Fibroblast of gingiva (primary cell): ENCODE data around the gene SLMAP.

ENCODE experiments used
- DNase-seq: peaks from one replicate; pipeline ENCODE4 v3.0.0-alpha.2; 2011; ENCODE audit warnings: low read depth

Gene SLMAP

GRCh38 chr3:57753016-57753415 is 3.1 kb upstream of the SLMAP start:
- DNase-seq = no peak

GRCh38 chr3:57755368-57755675 is 787 bp upstream of the SLMAP start:
- no peak for DNase-seq

GRCh38 chr3:57756528-57757401 is 656 bp downstream of the SLMAP start:
- DNase-seq = peak; percentile 58

- DNase-seq = peak; percentile 36
These were observed 1.7 kb downstream of the SLMAP start for GRCh38 chr3:57757642-57758297.

GRCh38 chr3:57758686-57759085 is 2.6 kb downstream of the SLMAP start:
- DNase-seq = no peak

- DNase-seq = no peak
These were observed 8.7 kb downstream of the SLMAP start for GRCh38 chr3:57764794-57765193.

GRCh38 chr3:57768595-57768994 is 12.5 kb downstream of the SLMAP start:
- DNase-seq = no peak

GRCh38 chr3:57770009-57770827 is 14.1 kb downstream of the SLMAP start:
- no peak for DNase-seq

GRCh38 chr3:57772251-57772650 is 16.1 kb downstream of the SLMAP start:
- no peak for DNase-seq

GRCh38 chr3:57777774-57778173 is 21.7 kb downstream of the SLMAP start:
- peak; percentile 23 for DNase-seq

- no peak for DNase-seq
These were observed 22.4 kb downstream of the SLMAP start for GRCh38 chr3:57778494-57778893.

GRCh38 chr3:57779666-57780065 is 23.6 kb downstream of the SLMAP start:
- DNase-seq = no peak

GRCh38 chr3:57783186-57784088 is 27.3 kb downstream of the SLMAP start:
- no peak for DNase-seq

GRCh38 chr3:57784089-57784735 is 28.1 kb downstream of the SLMAP start:
- DNase-seq = no peak

GRCh38 chr3:57785446-57785845 is 29.3 kb downstream of the SLMAP start:
- no peak for DNase-seq

GRCh38 chr3:57787867-57788623 is 31.9 kb downstream of the SLMAP start:
- DNase-seq = no peak

- no peak for DNase-seq
These were observed 32.5 kb downstream of the SLMAP start for GRCh38 chr3:57788624-57789018.

- DNase-seq = no peak
These were observed 35.1 kb downstream of the SLMAP start for GRCh38 chr3:57791245-57791644.

GRCh38 chr3:57792198-57792597 is 36.1 kb downstream of the SLMAP start:
- no peak for DNase-seq

- no peak for DNase-seq
These were observed 37.7 kb downstream of the SLMAP start for GRCh38 chr3:57793737-57794187.
